Ishikawa (cell line): ENCODE results near the gene PRDM1.

Experiments used
- CEBPB ChIP-seq: IDR thresholded peaks from 2 replicates; pipeline ENCODE4 v1.6.1; 2012
- CREB1 ChIP-seq: IDR thresholded peaks from 2 replicates; pipeline ENCODE4 v1.6.1; 2012; ENCODE audit warnings: low read depth
- EGR1 ChIP-seq: IDR thresholded peaks from 2 replicates; pipeline ENCODE4 v1.6.1; 2012
- EP300 ChIP-seq: IDR thresholded peaks from 2 replicates; pipeline ENCODE4 v1.6.1; 2012; ENCODE audit warnings: borderline replicate concordance
- MAX ChIP-seq: IDR thresholded peaks from 2 replicates; pipeline ENCODE4 v1.6.1; 2012
- NFIC ChIP-seq: IDR thresholded peaks from 2 replicates; pipeline ENCODE4 v1.6.1; 2012
- RAD21 ChIP-seq: IDR thresholded peaks from 2 replicates; pipeline ENCODE4 v1.6.1; 2012; ENCODE audit warnings: low read depth
- REST ChIP-seq: IDR thresholded peaks from 2 replicates; pipeline ENCODE4 v1.6.1; 2012; ENCODE audit warnings: low read depth, mild to moderate bottlenecking
- TAF1 ChIP-seq: IDR thresholded peaks from 2 replicates; pipeline ENCODE4 v1.6.1; 2012; ENCODE audit warnings: low read depth, mild to moderate bottlenecking
- TCF12 ChIP-seq: IDR thresholded peaks from 2 replicates; pipeline ENCODE4 v1.6.1; 2012; ENCODE audit warnings: low read depth
- USF1 ChIP-seq: IDR thresholded peaks from 2 replicates; pipeline ENCODE4 v1.6.1; 2012
- YY1 ChIP-seq: IDR thresholded peaks from 2 replicates; pipeline ENCODE4 v1.6.1; 2012; ENCODE audit warnings: low read depth
- ZBTB7A ChIP-seq: IDR thresholded peaks from 2 replicates; pipeline ENCODE4 v1.6.1; 2012; ENCODE audit warnings: low read depth

- TF ChIP-seq RAD21, result no peak
- no peak for TF ChIP-seq EP300
- no peak for TF ChIP-seq MAX
- no peak for TF ChIP-seq YY1
- TF ChIP-seq ZBTB7A, result no peak
- no peak for TF ChIP-seq REST
- TF ChIP-seq CREB1, result no peak
- no peak for TF ChIP-seq EGR1
- no peak for TF ChIP-seq NFIC
- no peak for TF ChIP-seq CEBPB
- no peak for TF ChIP-seq TCF12
- TF ChIP-seq TAF1, result no peak
- TF ChIP-seq USF1, result no peak
Observed at GRCh38 chr6:106145144-106145543, 59.0 kb downstream of the PRDM1 start.
